Parathyroid adenoma (tissue), 2 donors: ENCODE data around the gene C4orf50.
A peak's percentile ranks its signal among the peaks of the same experiment; 100 is the strongest.

Experiments used
- H2AFZ ChIP-seq: fragments of 300-600 bp; sonication (generic); one replicate; pipeline ENCODE4 v1.7.0; 2017; ENCODE audit warnings: antibody characterized with exemption, mild to moderate bottlenecking
- H3K27ac ChIP-seq: fragments of 300-600 bp; sonication (generic); one replicate; pipeline ENCODE4 v1.7.0; 2017
- H3K27me3 ChIP-seq: fragments of 300-600 bp; sonication (generic); one replicate; pipeline ENCODE4 v1.7.0; 2017; ENCODE audit warnings: low read length; ENCODE audit not compliant: control insufficient read depth, insufficient read depth
- H3K36me3 ChIP-seq: fragments of 300-600 bp; sonication (generic); one replicate; pipeline ENCODE4 v1.7.0; 2017; ENCODE audit warnings: low read length; ENCODE audit not compliant: control insufficient read depth, insufficient read depth
- H3K4me1 ChIP-seq: fragments of 300-600 bp; sonication (generic); one replicate; pipeline ENCODE4 v1.7.0; 2017; ENCODE audit warnings: control low read depth
- H3K4me2 ChIP-seq: fragments of 300-600 bp; sonication (generic); one replicate; pipeline ENCODE4 v1.7.0; 2017; ENCODE audit warnings: low read length
- H3K4me3 ChIP-seq: fragments of 300-600 bp; sonication (generic); one replicate; pipeline ENCODE4 v1.7.0; 2017; ENCODE audit warnings: low read depth, low read length
- H3K79me2 ChIP-seq: fragments of 300-600 bp; sonication (generic); one replicate; pipeline ENCODE4 v1.7.0; 2017; ENCODE audit warnings: control low read depth
- H3K9ac ChIP-seq: fragments of 300-600 bp; sonication (generic); one replicate; pipeline ENCODE4 v1.7.0; 2017; ENCODE audit warnings: mild to moderate bottlenecking
- H3K9me3 ChIP-seq: fragments of 300-600 bp; sonication (generic); one replicate; pipeline ENCODE4 v1.7.0; 2017; ENCODE audit warnings: low read length; ENCODE audit not compliant: control insufficient read depth
- CTCF ChIP-seq: fragments of 300-600 bp; sonication (generic); IDR thresholded peaks from one replicate; pipeline ENCODE4 v1.7.0; 2017; ENCODE audit warnings: antibody characterized with exemption, mild to moderate bottlenecking
- donor health status: primary hyperparathyroidism.

Gene C4orf50

GRCh38 chr4:5957076-5957475 lies 61.2 kb downstream of the C4orf50 start:
- no peak for TF ChIP-seq CTCF
- Histone ChIP-seq H3K27ac (no peak overlapping the region), H2AFZ (no peak overlapping the region), H3K4me1 (no peaks in the 10 kb centered on the region), H3K9ac (no peak overlapping the region), H3K36me3 (no peaks in the 10 kb centered on the region), H3K4me2 (no peak overlapping the region), H3K4me3 (no peak overlapping the region), H3K9me3 (no peaks in the 10 kb centered on the region), H3K27me3 (no peaks in the 10 kb centered on the region), H3K79me2 (no peaks in the 10 kb centered on the region)

- H3K27ac ChIP-seq, result no peak overlapping the region
- H3K27me3 ChIP-seq, result no peaks in the 10 kb centered on the region
- no peak for TF ChIP-seq CTCF
- no peaks in the 10 kb centered on the region for H3K79me2 ChIP-seq
- no peak overlapping the region for H3K9ac ChIP-seq
- no peak overlapping the region for H2AFZ ChIP-seq
- no peaks in the 10 kb centered on the region for H3K9me3 ChIP-seq
- H3K4me1 ChIP-seq, result no peaks in the 10 kb centered on the region
- H3K36me3 ChIP-seq, result no peaks in the 10 kb centered on the region
- H3K4me3 ChIP-seq, result no peak overlapping the region
- H3K4me2 ChIP-seq, result peak overlapping the region; percentile 26
Observed at GRCh38 chr4:5956285-5957021, 61.8 kb downstream of the C4orf50 start.

- no peak for TF ChIP-seq CTCF
- no peak overlapping the region for H3K27ac ChIP-seq
- no peak overlapping the region for H2AFZ ChIP-seq
- no peak overlapping the region for H3K9ac ChIP-seq
- H3K27me3 ChIP-seq, result no peaks in the 10 kb centered on the region
- no peaks in the 10 kb centered on the region for H3K36me3 ChIP-seq
- no peaks in the 10 kb centered on the region for H3K79me2 ChIP-seq
- H3K4me2 ChIP-seq, result no peak overlapping the region
- H3K4me1 ChIP-seq, result no peaks in the 10 kb centered on the region
- H3K9me3 ChIP-seq, result no peaks in the 10 kb centered on the region
- H3K4me3 ChIP-seq, result no peak overlapping the region
Observed at GRCh38 chr4:5955856-5956255, 62.4 kb downstream of the C4orf50 start.

GRCh38 chr4:5955201-5955821 lies 62.9 kb downstream of the C4orf50 start:
- Histone ChIP-seq H3K9me3 (no peaks in the 10 kb centered on the region), H2AFZ (no peak overlapping the region), H3K4me2 (no peak overlapping the region), H3K4me3 (no peak overlapping the region), H3K27me3 (no peaks in the 10 kb centered on the region), H3K4me1 (no peaks in the 10 kb centered on the region), H3K9ac (no peak overlapping the region), H3K27ac (no peak overlapping the region), H3K36me3 (no peaks in the 10 kb centered on the region), H3K79me2 (no peaks in the 10 kb centered on the region)
- TF ChIP-seq CTCF, result no peak
